ENCODE measurements around the gene AGAP2. TPM values are rescaled to one million over a fixed set of nuclear protein-coding genes. Genes with fewer than 3 reads are reported as not detected.
A peak's percentile ranks its signal among the peaks of the same experiment; 100 is the strongest.
"Not testable (repeated sequence)": the region's sequence is repeated elsewhere in the genome, so short reads cannot be mapped to it uniquely, and the experiment has no call there.

AGAP2 gene
- total RNA-seq, 1 donor from 2014 or later: 3.7 TPM

DNA sequence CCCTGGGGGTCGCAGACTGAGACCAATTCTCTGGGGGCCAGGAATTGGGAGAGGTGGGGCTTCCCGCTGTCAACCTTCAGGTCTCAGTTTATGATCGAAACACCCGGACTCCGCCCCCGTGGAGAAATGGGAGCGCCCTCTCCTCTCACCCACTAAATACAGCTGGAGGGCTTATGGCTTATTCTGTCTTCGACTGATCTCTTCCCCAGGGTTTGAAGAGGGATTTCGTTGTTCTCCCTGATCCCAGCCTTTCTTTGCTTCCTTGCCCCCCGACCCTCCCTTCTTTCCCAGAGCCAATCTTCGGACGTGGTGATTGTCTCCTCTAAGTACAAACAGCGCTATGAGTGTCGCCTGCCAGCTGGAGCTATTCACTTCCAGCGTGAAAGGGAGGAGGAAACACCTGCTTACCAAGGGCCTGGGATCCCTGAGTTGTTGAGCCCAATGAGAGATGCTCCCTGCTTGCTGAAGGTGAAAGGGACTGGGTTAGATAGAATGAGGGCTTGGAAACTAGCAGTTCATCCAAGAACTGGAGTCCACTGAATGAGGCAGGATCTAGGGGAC lies 44.0 kb downstream of the AGAP2 start:
- peak; percentile 41 for DNase-seq

DNA sequence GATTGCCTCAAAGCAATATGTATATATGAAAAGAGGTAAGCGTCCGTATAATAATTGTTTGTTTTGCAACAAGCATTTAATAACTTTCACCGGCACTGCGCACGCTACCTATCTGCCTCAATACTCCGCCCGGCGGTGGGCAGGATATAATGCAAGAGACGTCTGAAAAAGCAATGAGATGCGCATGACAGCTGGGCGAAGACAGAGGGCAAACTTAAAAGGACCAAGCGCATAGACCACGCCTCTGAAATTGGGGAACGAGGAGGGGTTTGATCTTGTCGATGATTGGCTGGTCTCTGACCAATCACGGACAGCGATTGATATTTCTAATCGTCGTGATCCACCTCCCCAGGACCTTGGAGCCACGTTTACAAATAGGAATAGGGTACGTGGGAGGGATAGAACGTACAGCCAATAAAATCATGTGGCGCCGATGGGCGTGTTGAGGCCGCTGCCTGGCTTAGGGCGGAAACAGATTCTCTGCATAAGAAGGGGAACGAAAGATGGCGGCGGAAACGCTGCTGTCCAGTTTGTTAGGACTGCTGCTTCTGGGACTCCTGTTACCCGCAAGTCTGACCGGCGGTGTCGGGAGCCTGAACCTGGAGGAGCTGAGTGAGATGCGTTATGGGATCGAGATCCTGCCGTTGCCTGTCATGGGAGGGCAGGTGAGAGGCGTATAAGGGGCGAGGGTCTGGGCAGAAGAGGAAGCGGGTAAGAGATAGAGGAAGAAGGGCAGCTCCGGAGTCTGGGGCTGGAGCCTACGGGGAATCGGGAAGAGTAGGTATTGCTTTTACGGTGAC lies 44.7 kb downstream of the AGAP2 start, which contains the start of gene OS9:
Gene OS9, plus strand, starts transcription at position 474 of the 800 bp plus-strand sequence. Its CDS starts 30 bp downstream, at position 504.
- peak; percentile 100 for DNase-seq

DNA sequence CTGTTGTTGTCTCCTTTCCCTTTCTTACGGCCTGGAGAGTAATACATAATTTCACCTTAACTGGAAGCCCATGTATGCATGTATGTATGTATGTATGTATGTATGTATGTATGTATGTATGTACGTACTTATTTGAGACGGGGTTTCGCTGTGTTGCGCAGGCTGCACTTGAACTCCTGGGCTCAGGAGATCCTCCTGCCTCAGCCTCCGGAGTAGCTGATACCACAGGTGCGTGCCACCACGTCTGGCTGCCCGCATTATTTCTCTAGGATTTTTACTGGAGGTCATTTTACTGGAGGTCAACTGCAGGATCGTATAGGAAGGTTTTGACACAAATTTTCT lies 45.3 kb downstream of the AGAP2 start:
- no peak for DNase-seq

DNA sequence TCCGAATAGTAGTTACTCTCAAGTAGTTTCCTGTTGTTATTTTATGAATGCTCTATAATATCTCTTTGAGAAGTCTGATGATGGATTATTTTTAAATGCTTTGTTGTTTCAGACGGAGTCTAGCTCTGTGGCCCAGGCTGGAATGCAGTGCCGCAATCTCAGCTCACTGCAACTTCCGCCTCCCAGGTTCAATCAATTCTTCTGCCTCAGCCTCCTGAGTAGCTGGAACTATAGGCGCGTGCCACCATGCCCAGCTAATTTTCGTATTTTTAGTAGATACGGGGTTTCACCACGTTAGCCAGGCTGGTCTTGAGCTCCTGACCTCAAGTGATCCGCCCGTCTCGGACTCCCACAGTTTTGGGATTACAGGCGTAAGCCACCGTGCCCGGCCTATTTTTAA lies 46.0 kb downstream of the AGAP2 start:
- no peak for DNase-seq

DNA sequence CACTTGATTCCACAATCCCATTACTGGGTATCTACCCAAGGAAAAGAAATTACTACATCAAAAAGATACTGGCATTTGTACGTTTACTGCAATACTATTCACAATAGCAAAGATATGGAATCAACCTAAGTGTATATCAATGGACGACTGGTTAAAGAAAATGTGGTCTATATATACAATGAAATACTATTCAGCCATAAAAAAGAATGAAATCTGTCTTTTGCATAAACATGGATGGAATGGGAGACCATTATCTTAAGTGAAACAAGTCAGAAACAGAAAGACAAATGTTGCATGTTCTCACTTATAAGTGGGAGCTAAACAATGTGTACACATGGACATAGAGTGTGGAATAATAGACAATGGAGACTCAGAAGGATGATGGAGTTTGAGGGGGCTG lies 49.6 kb downstream of the AGAP2 start:
- DNase-seq: no peak

DNA sequence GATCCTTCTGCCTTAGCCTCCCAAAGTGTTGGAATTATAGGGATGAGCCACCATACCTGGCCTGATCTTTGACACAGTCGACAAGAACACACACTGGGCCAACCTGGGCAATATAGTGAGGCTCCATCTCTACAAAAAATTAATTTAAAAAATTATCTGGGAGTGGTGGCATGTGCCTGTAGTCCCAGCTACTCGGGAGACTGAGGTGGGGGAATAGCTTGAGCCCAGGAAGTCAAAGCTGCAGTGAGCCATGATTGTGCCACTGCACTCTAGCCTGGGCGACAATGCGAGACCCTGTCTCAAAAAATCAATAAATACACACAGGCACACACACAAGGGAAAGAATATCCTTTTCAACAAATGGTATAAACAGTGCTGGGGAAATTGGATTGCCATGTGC lies 50.7 kb downstream of the AGAP2 start:
- no peak for DNase-seq

DNA sequence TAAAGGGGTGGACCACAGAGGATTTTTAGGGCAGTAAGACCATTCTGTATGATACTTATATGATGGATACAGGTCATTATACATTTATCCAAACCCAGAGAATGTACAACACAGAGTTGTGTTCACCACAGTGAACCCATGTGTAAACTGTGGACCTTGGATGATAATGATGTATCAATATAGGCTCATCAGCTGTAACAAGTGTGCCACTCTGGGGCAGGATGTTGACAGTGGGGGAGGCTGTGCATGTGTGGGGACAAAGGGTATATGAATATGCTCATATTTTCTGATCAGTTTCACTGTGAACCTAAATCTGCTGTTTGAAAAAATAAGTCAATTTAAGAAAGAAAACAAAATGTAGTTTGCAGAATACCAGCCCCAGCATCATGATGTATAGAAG lies 58.8 kb downstream of the AGAP2 start:
- DNase-seq: no peak

DNA sequence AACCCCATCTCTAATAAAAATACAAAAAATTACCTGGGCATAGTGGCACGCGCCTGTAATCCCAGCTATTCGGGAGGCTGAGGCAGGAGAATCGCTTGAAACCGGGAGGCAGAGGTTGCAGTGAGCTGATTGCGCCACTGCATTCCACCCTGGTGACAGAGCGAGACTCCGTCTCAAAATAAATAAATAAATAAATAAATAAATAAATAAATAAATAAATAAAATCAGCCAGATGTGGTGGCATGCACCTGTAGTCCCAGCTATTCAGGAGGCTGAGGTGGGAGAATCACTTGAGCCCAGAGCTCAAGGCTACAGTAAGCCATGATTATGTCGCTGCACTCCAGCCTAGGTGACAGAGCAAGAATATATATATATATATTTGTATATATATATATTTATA lies 60.6 kb downstream of the AGAP2 start:
- DNase-seq: not testable (repeated sequence)

DNA sequence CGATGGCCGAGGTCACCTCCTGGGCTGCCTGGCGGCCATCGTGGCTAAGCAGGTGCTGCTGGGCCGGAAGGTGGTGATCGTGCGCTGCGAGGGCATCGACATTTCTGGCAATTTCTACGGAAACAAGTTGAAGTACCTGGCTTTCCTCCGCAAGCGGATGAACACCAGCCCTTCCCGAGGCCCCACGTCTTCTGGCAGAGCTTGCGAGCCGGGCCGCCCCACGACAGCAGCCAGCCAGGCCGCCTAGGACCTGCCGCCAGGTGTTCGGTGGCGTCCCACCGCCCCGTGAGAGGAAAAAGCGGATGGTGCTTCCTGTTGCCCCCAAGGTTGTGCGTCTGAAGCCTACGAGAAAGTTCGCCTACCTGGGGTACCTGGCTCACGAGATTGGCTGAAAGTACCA lies 63.9 kb downstream of the AGAP2 start:
- DNase-seq: no peak

Other genes with a start within 250 kb of the AGAP2 start
- 23.8 TPM for gene DDIT3, start 218.2 kb downstream of the AGAP2 start, total RNA-seq
- 10.1 TPM for gene MBD6, start 215.9 kb downstream of the AGAP2 start, total RNA-seq
- gene DCTN2, start 191.6 kb downstream of the AGAP2 start, total RNA-seq: 140 TPM
- gene KIF5A, start 188.7 kb downstream of the AGAP2 start, total RNA-seq: 0.82 TPM
- gene PIP4K2C, start 147.6 kb downstream of the AGAP2 start, total RNA-seq: 12.6 TPM
- 19.2 TPM for gene DTX3, start 133.9 kb downstream of the AGAP2 start, total RNA-seq
- 18.6 TPM for gene ARHGEF25, start 127.3 kb downstream of the AGAP2 start, total RNA-seq
- 3.3 TPM for gene B4GALNT1, start 105.5 kb downstream of the AGAP2 start, total RNA-seq
- gene OS9, start 44.6 kb downstream of the AGAP2 start, total RNA-seq: 146 TPM
- 57.0 TPM for gene TSPAN31, start 6.3 kb upstream of the AGAP2 start, total RNA-seq
- gene CDK4, start 13.6 kb upstream of the AGAP2 start, total RNA-seq: 140 TPM
- 9.2 TPM for gene MARCHF9, start 16.4 kb upstream of the AGAP2 start, total RNA-seq
- 0.10 TPM for gene CYP27B1, start 28.3 kb upstream of the AGAP2 start, total RNA-seq
- gene METTL1, start 33.4 kb upstream of the AGAP2 start, total RNA-seq: 6.9 TPM
- 10.1 TPM for gene EEF1AKMT3, start 33.9 kb upstream of the AGAP2 start, total RNA-seq
- 19.6 TPM for gene TSFM, start 44.0 kb upstream of the AGAP2 start, total RNA-seq
- 12.0 TPM for gene AVIL, start 80.0 kb upstream of the AGAP2 start, total RNA-seq
- 114 TPM for gene CTDSP2, start 108.0 kb upstream of the AGAP2 start, total RNA-seq
- 10.2 TPM for gene ATP23, start 202.8 kb upstream of the AGAP2 start, total RNA-seq